VCaP (cell line): ENCODE results near the gene JUNB.

ENCODE experiments used
- H3K27ac ChIP-seq: fragments of 450-650 bp; 2 replicates; pipeline ENCODE4 v1.5.1; 2017
- TF ChIP-seq, protein P1 (sequence below): fragments of 450-650 bp; conservative IDR thresholded peaks from 2 replicates; pipeline ENCODE4 v1.5.1; 2017; ENCODE audit warnings: mild to moderate bottlenecking, moderate library complexity

JUNB gene

DNA sequence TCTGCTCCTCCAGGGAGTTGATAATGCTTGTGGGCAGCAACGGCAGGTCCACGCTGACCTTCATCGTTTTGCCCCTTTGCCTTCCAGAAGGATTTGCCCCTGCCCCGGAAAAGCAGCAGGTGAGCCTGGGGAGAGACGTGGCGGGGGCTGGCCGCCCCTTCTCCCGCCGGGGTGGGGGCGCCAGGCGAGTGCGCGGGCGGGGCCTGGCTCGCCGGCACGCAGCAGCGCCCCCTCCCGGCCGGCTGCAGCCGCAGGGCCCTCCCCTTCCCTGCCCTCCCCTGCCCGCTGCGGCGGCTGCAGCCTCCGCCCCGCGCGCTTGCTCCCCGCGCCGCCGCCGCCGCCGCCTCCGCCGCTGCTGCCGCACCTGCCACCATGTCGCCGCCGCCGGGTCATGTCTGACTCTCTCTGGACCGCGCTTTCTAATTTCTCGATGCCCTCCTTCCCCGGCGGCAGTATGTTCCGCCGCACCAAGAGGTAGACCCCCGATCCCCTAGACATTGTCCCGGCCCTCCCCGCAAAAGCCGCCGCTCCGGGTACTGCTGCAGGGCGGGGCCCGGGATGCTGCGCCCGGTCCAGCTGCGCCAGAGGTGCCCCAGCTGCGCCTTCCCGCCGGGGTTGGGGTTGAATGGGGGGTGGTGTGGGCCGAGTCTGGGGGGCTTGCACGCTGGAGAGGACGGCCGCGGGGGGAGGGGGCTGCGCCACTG, 47.0 kb downstream of the JUNB start, which contains the start of gene MAST1:
MAST1 (plus strand) TSS at position 334 of the 704 bp plus-strand sequence; CDS start at position 392, 58 bp downstream.
- TF ChIP-seq, protein P1, sequence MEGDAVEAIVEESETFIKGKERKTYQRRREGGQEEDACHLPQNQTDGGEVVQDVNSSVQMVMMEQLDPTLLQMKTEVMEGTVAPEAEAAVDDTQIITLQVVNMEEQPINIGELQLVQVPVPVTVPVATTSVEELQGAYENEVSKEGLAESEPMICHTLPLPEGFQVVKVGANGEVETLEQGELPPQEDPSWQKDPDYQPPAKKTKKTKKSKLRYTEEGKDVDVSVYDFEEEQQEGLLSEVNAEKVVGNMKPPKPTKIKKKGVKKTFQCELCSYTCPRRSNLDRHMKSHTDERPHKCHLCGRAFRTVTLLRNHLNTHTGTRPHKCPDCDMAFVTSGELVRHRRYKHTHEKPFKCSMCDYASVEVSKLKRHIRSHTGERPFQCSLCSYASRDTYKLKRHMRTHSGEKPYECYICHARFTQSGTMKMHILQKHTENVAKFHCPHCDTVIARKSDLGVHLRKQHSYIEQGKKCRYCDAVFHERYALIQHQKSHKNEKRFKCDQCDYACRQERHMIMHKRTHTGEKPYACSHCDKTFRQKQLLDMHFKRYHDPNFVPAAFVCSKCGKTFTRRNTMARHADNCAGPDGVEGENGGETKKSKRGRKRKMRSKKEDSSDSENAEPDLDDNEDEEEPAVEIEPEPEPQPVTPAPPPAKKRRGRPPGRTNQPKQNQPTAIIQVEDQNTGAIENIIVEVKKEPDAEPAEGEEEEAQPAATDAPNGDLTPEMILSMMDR, result peak; percentile 96
- peak within 1 kb of the TSS; percentile 74 for H3K27ac ChIP-seq

DNA sequence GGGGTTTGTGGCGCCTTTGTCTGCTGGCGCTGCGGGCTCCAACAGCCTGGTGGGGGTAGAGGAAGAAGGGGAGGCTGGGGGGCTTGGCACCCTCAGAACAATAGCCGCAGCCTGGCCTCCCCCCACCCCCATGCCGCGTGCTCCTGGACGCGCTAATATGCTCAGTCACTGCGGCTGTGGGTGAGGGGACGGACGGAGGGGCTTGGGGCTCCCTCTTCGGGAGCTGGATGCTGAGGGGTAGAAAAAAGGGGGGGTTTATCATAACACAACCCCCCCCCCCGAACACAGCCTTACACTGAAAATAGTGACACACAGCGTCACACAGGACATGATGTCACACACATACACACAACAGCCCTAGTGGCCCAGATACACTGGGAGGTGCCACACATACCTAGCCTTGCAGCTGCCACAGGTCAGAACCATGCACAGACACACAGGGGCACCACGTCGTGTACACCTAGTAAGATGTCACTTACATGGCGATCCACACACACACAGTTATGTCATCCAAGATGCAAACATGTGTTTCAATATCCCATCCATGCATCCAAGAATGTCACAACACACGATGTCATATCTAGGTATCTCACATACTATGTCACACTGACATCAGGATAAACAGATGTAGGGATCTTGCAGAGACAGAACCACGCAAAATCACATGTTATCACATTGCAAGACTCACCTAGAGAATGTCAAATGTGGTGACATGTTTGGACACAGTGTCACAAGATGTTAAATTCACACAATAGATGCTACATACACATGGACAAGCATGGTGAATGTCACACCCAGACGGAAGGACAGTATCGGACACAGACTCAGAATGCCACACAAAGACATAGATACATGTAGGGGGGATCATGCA, 47.8 kb downstream of the JUNB start:
- H3K27ac ChIP-seq, result peak overlapping the region; percentile 74
- TF ChIP-seq, protein P1, result no peak

DNA sequence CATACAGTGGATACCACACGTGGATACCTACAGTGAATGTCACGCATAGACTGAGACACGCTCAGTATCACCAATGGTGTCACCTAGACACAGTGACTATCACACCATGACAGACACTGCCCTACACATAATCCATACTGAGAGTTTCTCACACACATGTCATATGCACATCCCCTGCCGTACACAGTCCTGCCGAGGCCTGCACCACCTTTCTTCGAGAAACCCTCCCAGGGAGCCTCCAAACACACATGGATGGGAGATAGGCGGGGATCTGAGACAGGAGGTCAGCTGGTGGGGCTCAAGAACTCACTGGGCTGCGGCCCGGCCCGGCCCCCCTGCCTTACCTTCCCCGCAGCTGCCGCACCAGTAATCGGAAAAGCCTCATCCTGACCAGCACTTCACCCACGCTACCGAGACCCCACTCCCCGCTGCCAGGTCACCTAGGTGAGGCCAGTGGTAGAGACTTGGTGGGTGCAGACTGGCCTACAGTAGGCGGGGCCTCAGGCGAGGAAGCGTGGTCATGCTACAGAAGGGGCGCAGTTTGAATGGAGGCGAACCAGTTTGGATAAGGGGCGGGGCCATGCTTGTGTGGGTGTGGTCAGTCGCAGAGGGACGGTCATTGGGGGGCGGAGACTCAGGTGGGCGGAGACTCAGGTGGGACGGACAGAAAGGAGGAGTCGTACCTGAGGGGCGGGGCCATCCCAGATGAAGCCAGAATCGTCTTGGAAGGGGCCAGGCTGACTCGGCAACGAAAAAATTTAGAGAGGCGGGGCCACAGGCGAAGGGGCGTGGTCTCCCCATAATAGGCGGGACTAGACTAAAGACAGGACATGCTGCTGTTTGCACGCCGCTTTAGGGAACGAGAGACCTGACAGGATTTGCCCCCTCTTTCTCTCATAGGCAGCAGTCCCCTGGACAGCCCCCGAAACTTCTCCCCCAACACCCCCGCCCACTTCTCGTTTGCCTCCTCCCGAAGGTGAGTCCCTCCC, 49.1 kb downstream of the JUNB start:
- TF ChIP-seq, protein P1, result no peak
- H3K27ac ChIP-seq, result no peak overlapping the region

DNA sequence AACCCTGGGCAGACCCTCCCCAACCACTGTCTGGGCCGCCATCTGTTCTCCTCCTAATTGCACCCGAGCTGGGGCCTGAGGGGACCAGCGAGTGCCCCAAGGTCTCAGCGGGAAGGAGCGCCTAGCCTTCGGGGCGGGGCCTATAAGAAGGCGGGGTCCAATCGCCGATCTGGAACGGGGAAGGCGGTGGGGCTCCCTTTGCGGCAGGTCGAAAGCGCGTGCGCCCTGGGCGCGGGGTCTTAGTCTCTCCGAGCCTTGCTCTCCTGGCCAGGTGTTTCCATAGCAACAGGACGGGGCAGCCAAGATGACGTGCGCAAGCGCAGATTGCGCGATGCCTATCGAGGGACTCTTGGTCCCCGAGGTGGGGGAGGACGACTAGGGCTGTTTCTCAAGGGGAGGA, 49.8 kb downstream of the JUNB start:
- H3K27ac ChIP-seq, result no peak overlapping the region

DNA sequence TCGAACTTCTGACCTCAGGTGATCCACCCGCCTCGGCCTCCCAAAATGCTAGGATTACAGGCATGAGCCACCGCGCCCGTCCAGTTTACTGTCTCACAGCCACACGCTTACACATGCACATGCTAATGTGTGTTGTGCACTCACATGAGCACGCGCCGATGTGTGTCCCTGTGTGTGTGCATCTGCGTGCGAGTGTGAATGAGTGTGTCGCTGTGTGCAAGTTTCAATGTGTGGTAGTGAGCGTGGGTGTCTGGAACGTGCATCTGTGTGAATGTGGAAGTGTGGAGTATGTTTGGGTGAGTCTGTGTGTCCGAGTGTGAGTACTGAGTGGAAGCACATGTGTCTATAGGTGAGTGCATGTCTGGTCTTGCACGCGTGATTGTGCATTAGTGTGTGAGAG, 51.2 kb downstream of the JUNB start:
- TF ChIP-seq, protein P1, result no peak
- no peak overlapping the region for H3K27ac ChIP-seq

More for the DNA sequence above, 49.8 kb downstream of the JUNB start:
- TF ChIP-seq, protein P1, result no peak
